Embryonic facial prominence (tissue), 1 donor: ENCODE data around the gene CAMTA1.
"Not testable (repeated sequence)": the region's sequence is repeated elsewhere in the genome, so short reads cannot be mapped to it uniquely, and the experiment has no call there.

ENCODE experiments used
- DNase-seq: peaks from one replicate; pipeline ENCODE4 v3.0.0-alpha.2; 2016; ENCODE audit errors: extremely low spot score

CAMTA1 gene

GRCh38 chr1:7147581-7148282 lies 362.5 kb downstream of the CAMTA1 start:
- DNase-seq = not testable (repeated sequence)

GRCh38 chr1:7149080-7149838 lies 364.0 kb downstream of the CAMTA1 start:
- DNase-seq = no peak

- DNase-seq = no peak
These were observed 365.5 kb downstream of the CAMTA1 start for GRCh38 chr1:7150724-7151280.

- DNase-seq = no peak
These were observed 366.7 kb downstream of the CAMTA1 start for GRCh38 chr1:7151978-7152377.

- DNase-seq = no peak
These were observed 367.4 kb downstream of the CAMTA1 start for GRCh38 chr1:7152655-7153054.

- DNase-seq = no peak
These were observed 368.2 kb downstream of the CAMTA1 start for GRCh38 chr1:7153464-7153863.

GRCh38 chr1:7159116-7159781 lies 374.0 kb downstream of the CAMTA1 start:
- no peak for DNase-seq

GRCh38 chr1:7168554-7168953 lies 383.3 kb downstream of the CAMTA1 start:
- not testable (repeated sequence) for DNase-seq

- DNase-seq = no peak
These were observed 385.9 kb downstream of the CAMTA1 start for GRCh38 chr1:7171168-7171567.

GRCh38 chr1:7171574-7171973 lies 386.3 kb downstream of the CAMTA1 start:
- DNase-seq = no peak

- no peak for DNase-seq
These were observed 387.6 kb downstream of the CAMTA1 start for GRCh38 chr1:7172804-7173203.

GRCh38 chr1:7174561-7174960 lies 389.3 kb downstream of the CAMTA1 start:
- DNase-seq = no peak

GRCh38 chr1:7174980-7175906 lies 390.0 kb downstream of the CAMTA1 start:
- no peak for DNase-seq

- no peak for DNase-seq
These were observed 391.8 kb downstream of the CAMTA1 start for GRCh38 chr1:7177021-7177420.

- no peak for DNase-seq
These were observed 392.3 kb downstream of the CAMTA1 start for GRCh38 chr1:7177438-7178146.

GRCh38 chr1:7178336-7178735 lies 393.1 kb downstream of the CAMTA1 start:
- no peak for DNase-seq

- DNase-seq = no peak
These were observed 393.5 kb downstream of the CAMTA1 start for GRCh38 chr1:7178741-7179140.

- DNase-seq = no peak
These were observed 400.5 kb downstream of the CAMTA1 start for GRCh38 chr1:7185721-7186120.

GRCh38 chr1:7186382-7187111 lies 401.3 kb downstream of the CAMTA1 start:
- no peak for DNase-seq

GRCh38 chr1:7187112-7187493 lies 401.8 kb downstream of the CAMTA1 start:
- DNase-seq = no peak
